IMR-90 (cell line): ENCODE data around the gene RASGRP2. TPM values are rescaled to one million over a fixed set of nuclear protein-coding genes. Genes with fewer than 3 reads are reported as not detected.

Experiments
- ATAC-seq: fragments of 200-7000 bp; cut with Tn5 transposase; 2 replicates; pipeline ENCODE4 v1.9.1; 2020; ENCODE audit warnings: low read depth, mild to moderate bottlenecking, moderate library complexity
- BruUV-seq: library from RNA; stranded (reverse); fragments of 400-500 nt; replicated peaks from 2 replicates; lab custom pipeline; 2021; lab: Mats Ljungman, UMichigan
- CTCF ChIA-PET: fragments of 300-600 bp; formaldehyde crosslinking; extraction: SDS; loops from one replicate; lab custom pipeline; 2021; ENCODE audit warnings: antibody characterized with exemption; lab: Yijun Ruan, JAX
- POLR2A ChIA-PET: fragments of 300-600 bp; sonication (Branson Sonifier 250); formaldehyde crosslinking; loops from one replicate; lab custom pipeline; 2022; ENCODE audit warnings: antibody characterized with exemption; ENCODE audit not compliant: unreplicated experiment; lab: Charles Lee
- DNase-seq: peaks from one replicate; pipeline ENCODE4 v3.0.0; 2013
- H2AFZ ChIP-seq: replicated peaks from 2 replicates; pipeline ENCODE3; 2013; ENCODE audit warnings: low read length, mild to moderate bottlenecking; ENCODE audit not compliant: poor library complexity
- H2AK5ac ChIP-seq: 2 replicates; pipeline ENCODE4 v1.6.1; 2013; ENCODE audit warnings: low read depth, low read length, inconsistent platforms
- H2AK9ac ChIP-seq: replicated peaks from 2 replicates; pipeline ENCODE3; 2013; ENCODE audit warnings: mild to moderate bottlenecking, low read depth, low read length, moderate library complexity; ENCODE audit not compliant: poor library complexity
- H2BK120ac ChIP-seq: 2 replicates; pipeline ENCODE4 v1.6.1; 2013; ENCODE audit warnings: low read depth, low read length, inconsistent platforms
- H2BK15ac ChIP-seq: 3 replicates; pipeline ENCODE4 v1.6.1; 2013; ENCODE audit warnings: low read depth, low read length, inconsistent platforms
- H2BK20ac ChIP-seq: 2 replicates; pipeline ENCODE4 v1.6.1; 2013; ENCODE audit warnings: low read depth, mild to moderate bottlenecking, inconsistent platforms, low read length, moderate library complexity
- H2BK5ac ChIP-seq: 2 replicates; pipeline ENCODE4 v1.6.1; 2013; ENCODE audit warnings: mild to moderate bottlenecking, low read depth, low read length, inconsistent platforms; ENCODE audit not compliant: poor library complexity, severe bottlenecking
- H3K14ac ChIP-seq: replicated peaks from 2 replicates; pipeline ENCODE4 v1.6.1; 2013; ENCODE audit warnings: low read depth, low read length, inconsistent platforms
- H3K18ac ChIP-seq: 2 replicates; pipeline ENCODE4 v1.6.1; 2013; ENCODE audit warnings: low read depth, low read length, control low read depth
- H3K23ac ChIP-seq: 2 replicates; pipeline ENCODE4 v1.6.1; 2013; ENCODE audit warnings: low read depth, low read length, inconsistent platforms
- H3K27ac ChIP-seq: 2 replicates; pipeline ENCODE4 v1.5.1; 2013; ENCODE audit warnings: mild to moderate bottlenecking, control low read depth, low read length; ENCODE audit not compliant: insufficient read depth
- H3K27me3 ChIP-seq: 2 replicates; pipeline ENCODE4 v1.6.1; 2013; ENCODE audit warnings: low read length; ENCODE audit not compliant: control insufficient read depth, insufficient read depth
- H3K36me3 ChIP-seq: 2 replicates; pipeline ENCODE4 v1.6.1; 2013; ENCODE audit warnings: low read length, mixed read lengths; ENCODE audit not compliant: control insufficient read depth, insufficient read depth
- H3K4ac ChIP-seq: 2 replicates; pipeline ENCODE4 v1.6.1; 2013; ENCODE audit warnings: low read depth, low read length, inconsistent platforms
- H3K4me1 ChIP-seq: 2 replicates; pipeline ENCODE4 v1.6.1; 2013; ENCODE audit warnings: low read length, mixed read lengths; ENCODE audit not compliant: control insufficient read depth, insufficient read depth
- H3K4me2 ChIP-seq: 2 replicates; pipeline ENCODE4 v1.6.1; 2013; ENCODE audit warnings: low read depth, mild to moderate bottlenecking, control low read depth, low read length, moderate library complexity
- H3K4me3 ChIP-seq: 2 replicates; pipeline ENCODE4 v1.5.1; 2013; ENCODE audit warnings: low read depth, mild to moderate bottlenecking, control low read depth, low read length, moderate library complexity; ENCODE audit not compliant: insufficient read depth
- H3K56ac ChIP-seq: 2 replicates; pipeline ENCODE4 v1.6.1; 2013; ENCODE audit warnings: low read length, inconsistent platforms; ENCODE audit not compliant: insufficient read depth; ENCODE audit errors: extremely low read depth
- H3K79me1 ChIP-seq, 2 experiments: 2 replicates each; pipeline ENCODE4 v1.6.1; 2013; ENCODE audit warnings: low read length in 2 of 2, inconsistent platforms in 1 of 2, low read depth in 1 of 2
- H3K9ac ChIP-seq: 2 replicates; pipeline ENCODE4 v1.6.1; 2013; ENCODE audit warnings: low read depth, low read length, control low read depth
- H3K9me1 ChIP-seq: 2 replicates; pipeline ENCODE4 v1.6.1; 2013; ENCODE audit warnings: low read length, inconsistent platforms; ENCODE audit not compliant: insufficient read depth
- H3K9me3 ChIP-seq: 2 replicates; pipeline ENCODE4 v1.6.1; 2013; ENCODE audit warnings: low read length; ENCODE audit not compliant: control insufficient read depth, insufficient read depth
- H4K20me1 ChIP-seq: 2 replicates; pipeline ENCODE4 v1.6.1; 2013; ENCODE audit warnings: low read length, inconsistent platforms; ENCODE audit not compliant: insufficient read depth
- H4K5ac ChIP-seq: 2 replicates; pipeline ENCODE4 v1.6.1; 2013; ENCODE audit warnings: mild to moderate bottlenecking, low read depth, low read length, control low read depth
- H4K8ac ChIP-seq, 2 experiments: 2 replicates each; pipeline ENCODE4 v1.6.1; 2013; ENCODE audit warnings: low read depth in 2 of 2, low read length in 2 of 2, control low read depth in 1 of 2, inconsistent platforms in 1 of 2
- H4K91ac ChIP-seq: 2 replicates; pipeline ENCODE4 v1.6.1; 2013; ENCODE audit warnings: low read depth, low read length, inconsistent platforms; ENCODE audit not compliant: insufficient read depth
- CHD1 ChIP-seq: IDR thresholded peaks from 2 replicates; pipeline ENCODE4 v1.6.1; 2012; ENCODE audit warnings: low read depth, low read length, improper control_type of control experiment
- MAFK ChIP-seq: IDR thresholded peaks from 2 replicates; pipeline ENCODE4 v1.6.1; 2012; ENCODE audit warnings: low read depth, low read length, improper control_type of control experiment
- MAZ ChIP-seq: IDR thresholded peaks from 2 replicates; pipeline ENCODE4 v1.6.1; 2012; ENCODE audit warnings: low read depth, mild to moderate bottlenecking, low read length, improper control_type of control experiment, moderate library complexity, borderline replicate concordance
- MXI1 ChIP-seq: IDR thresholded peaks from 2 replicates; pipeline ENCODE4 v1.6.1; 2012; ENCODE audit warnings: low read depth, mild to moderate bottlenecking, low read length, moderate library complexity, borderline replicate concordance
- POLR2A ChIP-seq: IDR thresholded peaks from 2 replicates; pipeline ENCODE4 v1.6.1; 2012; ENCODE audit warnings: mild to moderate bottlenecking, low read depth, low read length
- RAD21 ChIP-seq: IDR thresholded peaks from 2 replicates; pipeline ENCODE4 v1.6.1; 2012; ENCODE audit warnings: low read length, improper control_type of control experiment
- RCOR1 ChIP-seq: IDR thresholded peaks from 2 replicates; pipeline ENCODE4 v1.6.1; 2012; ENCODE audit warnings: mild to moderate bottlenecking, low read length, improper control_type of control experiment; ENCODE audit not compliant: insufficient replicate concordance
- RFX5 ChIP-seq: IDR thresholded peaks from 2 replicates; pipeline ENCODE4 v1.8.0; 2012; ENCODE audit warnings: low read depth, mild to moderate bottlenecking, low read length, moderate library complexity
- WGBS, 2 experiments: methylation state at CpG; one replicate each; pipeline versions ENCODE4 v1.1.5 to v1.1.7; 2013; ENCODE audit warnings: missing lambda C conversion rate in 2 of 2; ENCODE audit not compliant: insufficient read length in 1 of 2; ENCODE audit errors: extremely low coverage in 2 of 2; 5-methylcytosine and 5-hydroxymethylcytosine counted together
- dilution Hi-C: fragments of 300-500 bp; cut with HindIII; formaldehyde crosslinking; loops from one replicate; pipeline ENCODE4 v1.14.3; 2018; ENCODE audit warnings: low sequenced_read_pairs; ENCODE audit not compliant: unreplicated experiment
- in situ Hi-C: fragments of 300-500 bp; cut with MboI; formaldehyde crosslinking; loops from 3 replicates; pipeline ENCODE4 v1.14.3; 2019; ENCODE audit warnings: low sequenced_read_pairs, inconsistent platforms, mixed read lengths
- intact Hi-C: fragments of 100-400 bp; cut with micrococcal nuclease; formaldehyde crosslinking; loops from 2 replicates; pipeline ENCODE4 v1.10.0; 2022
- polyA plus RNA-seq, 3 experiments: library from polyadenylated mRNA; depleted of rRNA; stranded (reverse); fragments of >200 nt; gene quantifications; 2 replicates each; pipeline ENCODE4 v1.2.3, GENCODE V29; 2012; ENCODE audit warnings: low replicate concordance in 1 of 3
- total RNA-seq: library from RNA; depleted of rRNA; stranded (reverse); fragments of >200 nt; gene quantifications from 2 replicates; pipeline ENCODE4 v1.2.3, GENCODE V29; 2012
- TF ChIP-seq, protein P1 (sequence below): conservative IDR thresholded peaks from 2 replicates; pipeline ENCODE4 v1.5.1; 2012; ENCODE audit warnings: mild to moderate bottlenecking, low read depth, low read length, improper control_type of control experiment
- TF ChIP-seq, protein P2 (sequence below): fragments of 150-350 bp; IDR thresholded peaks from 2 replicates; pipeline ENCODE4 v1.6.1; 2017; ENCODE audit warnings: mild to moderate bottlenecking, antibody characterized with exemption, low read length, low read depth

The RASGRP2 gene
- total and polyA plus RNA-seq, 2 of the 4 experiments (the other 2 are of a cell fraction), result 1.2 TPM; not detected in 1

- Histone ChIP-seq H2AK5ac (no peak overlapping the region), H3K4me2 (no peak overlapping the region), H2AK9ac (no peak overlapping the region), H3K23ac (no peak overlapping the region), H2BK5ac (no peak overlapping the region), H3K4me3 (no peak overlapping the region), H3K9me1 (peaks cover 4% of the 10 kb centered on the region), H2BK15ac (no peak overlapping the region), H3K36me3 (no peaks in the 10 kb centered on the region), H2AFZ (no peak overlapping the region), H3K9ac (no peak overlapping the region), H3K4me1 (peaks cover 3% of the 10 kb centered on the region; the same call in 1 of the 2 replicates), H4K20me1 (peaks cover 8% of the 10 kb centered on the region), H3K27ac (no peak overlapping the region), H3K27me3 (no peaks in the 10 kb centered on the region), H4K8ac (no peak overlapping the region), H3K14ac (no peak overlapping the region), H3K56ac (no peak overlapping the region), H4K91ac (no peak overlapping the region), H4K5ac (no peak overlapping the region), H3K18ac (no peak overlapping the region), H3K9me3 (no peaks in the 10 kb centered on the region), H3K4ac (no peak overlapping the region), H3K79me1 (no peaks in the 10 kb centered on the region), H2BK120ac (no peak overlapping the region), H2BK20ac (no peak overlapping the region)
- DNase-seq (no peak), ATAC-seq (no peak)
- TF ChIP-seq POLR2A, result no peak
- TF ChIP-seq, protein P1, sequence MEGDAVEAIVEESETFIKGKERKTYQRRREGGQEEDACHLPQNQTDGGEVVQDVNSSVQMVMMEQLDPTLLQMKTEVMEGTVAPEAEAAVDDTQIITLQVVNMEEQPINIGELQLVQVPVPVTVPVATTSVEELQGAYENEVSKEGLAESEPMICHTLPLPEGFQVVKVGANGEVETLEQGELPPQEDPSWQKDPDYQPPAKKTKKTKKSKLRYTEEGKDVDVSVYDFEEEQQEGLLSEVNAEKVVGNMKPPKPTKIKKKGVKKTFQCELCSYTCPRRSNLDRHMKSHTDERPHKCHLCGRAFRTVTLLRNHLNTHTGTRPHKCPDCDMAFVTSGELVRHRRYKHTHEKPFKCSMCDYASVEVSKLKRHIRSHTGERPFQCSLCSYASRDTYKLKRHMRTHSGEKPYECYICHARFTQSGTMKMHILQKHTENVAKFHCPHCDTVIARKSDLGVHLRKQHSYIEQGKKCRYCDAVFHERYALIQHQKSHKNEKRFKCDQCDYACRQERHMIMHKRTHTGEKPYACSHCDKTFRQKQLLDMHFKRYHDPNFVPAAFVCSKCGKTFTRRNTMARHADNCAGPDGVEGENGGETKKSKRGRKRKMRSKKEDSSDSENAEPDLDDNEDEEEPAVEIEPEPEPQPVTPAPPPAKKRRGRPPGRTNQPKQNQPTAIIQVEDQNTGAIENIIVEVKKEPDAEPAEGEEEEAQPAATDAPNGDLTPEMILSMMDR, result no peak
- no peak for TF ChIP-seq MXI1
- TF ChIP-seq RAD21, result no peak
- no peak for TF ChIP-seq CHD1
- TF ChIP-seq MAZ, result no peak
- no peak for TF ChIP-seq RFX5
- TF ChIP-seq, protein P2, sequence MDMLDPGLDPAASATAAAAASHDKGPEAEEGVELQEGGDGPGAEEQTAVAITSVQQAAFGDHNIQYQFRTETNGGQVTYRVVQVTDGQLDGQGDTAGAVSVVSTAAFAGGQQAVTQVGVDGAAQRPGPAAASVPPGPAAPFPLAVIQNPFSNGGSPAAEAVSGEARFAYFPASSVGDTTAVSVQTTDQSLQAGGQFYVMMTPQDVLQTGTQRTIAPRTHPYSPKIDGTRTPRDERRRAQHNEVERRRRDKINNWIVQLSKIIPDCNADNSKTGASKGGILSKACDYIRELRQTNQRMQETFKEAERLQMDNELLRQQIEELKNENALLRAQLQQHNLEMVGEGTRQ, result no peak
- TF ChIP-seq RCOR1, result no peak
- TF ChIP-seq MAFK, result no peak
- ChIA-PET CTCF (no interaction called here), POLR2A (no interaction called here)
- in situ Hi-C loops, result no loop called here
- intact Hi-C loops, result no loop called here
- dilution Hi-C loops, result no loop called here
- WGBS, 2 experiments, result 100% methylated on average over 4 of the region's 9 CpGs; no CpG with 5 or more reads in 1 of the 2 experiments
- no TSS peak for BruUV-seq
Observed at GRCh38 chr11:64751136-64751535, 7.2 kb upstream of the RASGRP2 start.
